NCI-H1436 (cell line): ENCODE measurements around the gene PWP1.
"Not testable (repeated sequence)": the region's sequence is repeated elsewhere in the genome, so short reads cannot be mapped to it uniquely, and the experiment has no call there.

Experiments
- DNase-seq: peaks from one replicate; lab custom pipeline; 2025; lab: John Stamatoyannopoulos, UW

PWP1 gene

DNA sequence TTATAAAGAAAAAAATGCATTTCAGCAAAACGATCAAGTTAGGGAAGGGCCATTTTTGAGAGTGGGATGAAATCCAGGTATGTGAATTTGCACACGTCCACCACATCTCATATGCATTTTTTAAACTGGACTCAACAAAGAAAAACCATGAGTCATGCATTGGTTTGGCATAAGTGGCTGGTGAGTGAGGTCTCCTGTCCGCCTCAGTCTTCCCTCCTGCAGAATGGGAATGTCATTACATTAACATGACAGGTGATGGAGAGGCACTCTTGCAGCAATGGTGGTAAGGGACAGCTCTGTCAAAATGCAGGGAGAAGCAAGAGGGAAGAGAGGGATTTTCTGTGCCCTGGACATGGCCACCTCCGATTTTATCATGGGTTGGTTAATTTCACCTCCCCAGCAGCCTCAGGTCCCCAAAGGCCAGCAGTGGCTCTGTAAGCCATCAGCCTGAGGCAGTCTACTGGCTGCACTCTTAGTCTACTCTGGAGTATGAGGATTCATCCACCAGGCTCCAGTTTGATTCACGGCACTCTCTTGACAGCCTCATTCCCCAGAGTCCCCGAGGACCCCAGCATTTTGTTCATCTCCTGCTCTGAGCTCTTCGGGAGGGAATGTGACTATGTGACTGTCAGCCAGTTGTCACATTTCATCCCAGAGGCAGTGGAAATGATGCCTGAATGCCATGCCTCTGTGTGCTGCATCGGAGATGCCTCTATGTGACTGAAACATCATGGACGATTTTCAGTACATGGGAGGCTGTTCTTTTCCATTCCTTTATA lies 17.1 kb upstream of the PWP1 start:
- no peak for DNase-seq

DNA sequence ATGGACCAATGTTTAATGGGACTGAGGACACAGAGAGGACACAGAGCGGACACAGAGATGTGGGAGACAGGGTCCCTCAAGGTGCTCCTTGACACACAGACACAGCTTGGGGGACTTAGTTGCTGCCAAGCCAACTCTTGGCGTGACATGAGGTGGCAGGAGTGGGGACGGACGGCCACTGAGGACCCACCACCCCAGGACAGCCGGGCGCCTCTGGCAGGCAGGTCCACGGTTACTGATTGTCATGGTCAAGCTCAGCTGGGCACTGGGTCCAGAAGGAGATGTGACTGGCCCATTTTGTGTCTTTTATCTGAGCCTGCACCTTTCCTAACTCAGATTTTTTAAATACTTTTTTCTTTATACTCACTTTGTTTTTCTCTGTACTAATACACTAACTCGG lies 15.7 kb upstream of the PWP1 start:
- DNase-seq: no peak

DNA sequence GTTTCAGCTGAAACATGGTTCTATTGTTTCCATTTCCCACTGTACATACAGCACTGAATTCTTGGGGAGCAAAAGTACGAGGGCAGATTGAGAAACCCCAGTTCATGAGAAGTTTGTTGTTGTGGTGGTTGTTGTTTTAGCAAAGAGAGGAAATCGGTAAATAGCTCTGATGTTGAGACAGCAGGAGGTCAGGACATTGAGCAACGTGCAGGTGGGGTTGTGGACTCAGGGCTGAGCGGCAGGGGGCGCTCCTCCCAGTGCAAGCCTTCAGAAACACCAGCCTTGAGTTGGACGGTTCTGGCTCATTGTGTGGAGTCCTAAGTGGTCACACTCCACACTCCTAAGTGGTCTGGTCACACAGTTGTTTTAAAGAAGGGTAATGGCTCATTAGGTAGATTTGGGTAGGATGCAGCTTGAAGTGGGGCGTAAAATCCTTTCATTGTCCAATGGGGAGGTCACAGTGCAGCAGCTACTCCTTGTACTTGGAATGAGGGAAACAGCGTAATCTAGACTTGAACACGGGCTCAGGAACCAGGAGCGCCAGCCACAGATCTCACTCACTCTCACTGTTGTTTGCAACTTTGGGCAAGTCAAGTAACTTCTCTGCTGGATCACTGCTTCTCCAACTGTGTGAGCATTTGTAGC lies 14.5 kb upstream of the PWP1 start:
- DNase-seq: no peak

DNA sequence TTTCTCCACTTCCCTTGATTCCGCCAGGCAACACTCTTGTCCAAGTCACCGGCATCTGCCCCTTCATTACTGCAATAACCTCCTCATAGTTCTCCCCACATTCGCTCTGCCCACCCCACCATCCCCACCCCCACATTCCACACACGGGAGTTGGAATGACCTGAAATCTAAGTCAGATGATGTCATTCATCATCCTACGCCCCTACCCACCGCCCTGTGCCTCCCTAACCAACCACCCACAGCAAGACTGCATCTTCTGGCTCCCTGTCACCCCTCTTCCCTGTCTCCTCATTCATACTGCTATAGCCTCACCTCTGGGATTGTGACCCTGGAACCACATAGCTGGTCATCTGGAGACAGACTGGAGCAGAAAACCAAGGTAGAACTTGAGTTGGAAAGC lies 7.9 kb upstream of the PWP1 start:
- no peak for DNase-seq

DNA sequence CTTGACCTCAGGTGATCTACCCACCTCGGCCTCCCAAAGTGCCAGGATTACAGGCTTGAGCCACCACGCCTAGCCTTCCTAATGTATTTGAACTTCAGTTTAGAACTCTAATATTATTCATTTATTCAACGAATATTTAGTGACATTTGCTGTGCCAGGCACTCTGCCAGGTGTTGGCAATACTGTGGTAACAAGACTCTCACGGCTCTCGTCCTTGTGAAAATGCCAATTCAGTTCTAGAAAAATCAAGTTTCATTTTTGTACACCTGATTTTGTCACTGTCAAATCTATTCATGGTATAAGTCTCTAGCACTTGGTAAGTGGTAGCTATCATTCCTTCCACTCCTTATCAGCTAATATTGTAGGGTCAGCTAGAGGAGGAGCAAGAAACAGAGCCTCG lies 6.3 kb upstream of the PWP1 start:
- no peak for DNase-seq

DNA sequence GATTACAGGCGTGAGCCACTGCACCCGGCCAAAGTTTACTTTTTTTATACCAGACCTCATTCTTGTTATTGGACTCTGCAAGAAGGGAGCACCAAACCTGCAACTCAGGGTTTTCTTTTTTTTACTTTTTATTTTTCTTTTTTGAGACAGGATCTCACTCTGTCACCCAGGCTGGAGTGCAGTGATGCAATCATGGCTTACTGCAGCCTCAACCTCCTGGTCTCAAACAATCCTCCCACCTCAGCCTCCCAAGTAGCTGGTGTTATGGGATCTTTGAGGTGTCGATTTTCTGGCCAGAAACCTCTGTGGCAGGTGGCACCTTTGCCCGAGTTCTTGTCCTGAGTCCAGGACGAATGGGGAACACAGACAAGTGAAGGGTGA lies 4.2 kb upstream of the PWP1 start:
- no peak for DNase-seq

DNA sequence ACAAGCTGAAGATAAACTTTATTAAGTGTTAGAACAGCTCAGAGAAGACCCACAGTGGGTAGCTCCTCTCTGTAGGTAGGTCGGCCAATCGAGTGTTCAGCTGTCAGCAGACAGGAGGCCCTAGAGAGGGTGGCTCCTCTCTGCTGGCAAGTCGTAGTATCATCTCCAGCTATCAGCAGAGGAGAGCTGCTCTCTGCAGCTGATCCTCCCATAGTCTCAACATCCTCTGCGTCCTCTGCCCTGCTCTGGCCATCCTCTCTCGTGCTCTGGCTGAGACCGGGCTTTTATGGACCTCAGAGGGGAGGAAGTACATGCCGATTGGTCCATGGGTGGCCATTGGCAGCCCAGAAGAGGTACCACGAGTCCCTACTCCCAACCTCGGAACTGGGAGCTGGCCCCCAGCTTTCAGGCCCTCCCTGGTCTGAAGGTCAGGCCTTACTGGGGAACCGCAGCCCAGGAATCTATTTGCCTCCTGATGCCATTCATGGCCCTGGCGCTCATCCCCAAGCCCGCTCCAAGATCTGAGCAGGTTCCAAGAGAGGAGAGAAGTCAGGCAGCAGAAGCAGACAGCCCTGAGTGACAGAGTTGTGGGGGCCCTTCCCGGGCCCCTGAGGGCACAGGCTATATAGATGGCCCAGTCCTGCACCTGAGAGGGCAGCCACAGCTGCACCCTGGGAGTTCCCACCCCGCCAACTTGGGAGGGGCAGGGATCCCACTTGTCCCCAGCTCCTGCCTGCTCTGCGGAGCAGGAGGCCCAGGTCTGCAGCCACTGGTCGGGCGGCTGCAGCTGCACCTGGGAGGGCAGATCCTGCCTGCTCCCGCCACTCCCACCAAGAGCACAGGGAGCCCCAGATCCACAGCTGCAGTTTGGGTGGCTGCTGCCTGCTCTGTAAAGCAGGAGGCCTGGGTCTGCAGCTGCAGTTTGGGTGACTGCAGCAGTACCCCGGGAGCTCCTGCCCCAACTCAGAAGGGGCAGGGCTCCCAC lies 3.5 kb upstream of the PWP1 start:
- DNase-seq: no peak

DNA sequence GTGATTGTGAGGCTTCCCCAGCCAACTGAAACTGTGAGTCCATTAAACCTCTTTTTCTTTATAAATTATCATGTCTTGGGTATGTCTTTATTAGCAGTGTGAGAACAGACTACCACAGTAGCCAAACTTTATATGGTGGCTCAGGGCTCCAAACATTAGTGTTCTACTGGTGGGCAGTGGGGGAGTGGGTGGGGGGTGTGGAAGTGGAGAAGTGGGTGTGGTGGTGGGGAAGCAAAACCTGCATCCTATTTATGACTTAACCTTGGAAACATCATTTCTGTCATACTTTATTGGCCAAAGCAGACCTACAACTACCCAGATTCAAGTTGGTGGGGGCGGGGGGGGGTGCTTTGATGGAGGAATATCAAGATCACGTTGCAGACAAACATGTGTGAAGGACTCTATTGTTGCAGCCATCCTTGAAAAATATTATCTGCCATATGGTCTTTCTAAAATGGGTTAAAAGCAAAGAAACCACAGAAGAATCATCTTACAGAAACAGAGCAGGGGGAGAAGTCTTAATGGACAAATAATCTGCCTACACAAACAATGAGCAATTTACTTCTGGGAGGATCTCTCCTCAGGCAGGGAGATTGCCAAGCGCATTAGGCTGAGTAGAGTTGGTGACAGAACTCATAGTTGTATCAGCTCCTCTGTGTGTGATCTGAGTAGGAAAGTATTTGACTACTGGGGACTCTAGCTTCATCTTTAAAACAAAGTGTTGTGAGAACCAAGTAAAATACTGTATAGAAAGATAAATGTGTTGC lies 1.4 kb upstream of the PWP1 start:
- no peak for DNase-seq

DNA sequence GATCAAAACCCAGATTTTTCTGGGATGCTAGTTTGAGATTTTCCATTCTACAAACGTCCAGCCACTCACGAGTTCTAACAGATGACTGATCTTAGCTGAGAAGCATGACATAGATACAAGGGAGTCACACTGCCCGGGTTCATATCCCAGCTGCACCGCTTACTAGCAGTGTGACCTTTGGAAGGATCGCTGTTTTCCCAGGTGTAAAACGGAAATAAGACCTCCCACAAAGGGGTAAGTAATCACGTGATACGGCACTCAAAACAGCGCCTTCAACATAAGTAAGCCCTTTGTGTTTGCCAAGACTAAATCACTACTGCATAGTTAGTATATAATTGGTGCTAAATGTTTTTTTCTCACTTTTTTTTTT lies 624 bp upstream of the PWP1 start:
- peak; percentile 50 for DNase-seq

DNA sequence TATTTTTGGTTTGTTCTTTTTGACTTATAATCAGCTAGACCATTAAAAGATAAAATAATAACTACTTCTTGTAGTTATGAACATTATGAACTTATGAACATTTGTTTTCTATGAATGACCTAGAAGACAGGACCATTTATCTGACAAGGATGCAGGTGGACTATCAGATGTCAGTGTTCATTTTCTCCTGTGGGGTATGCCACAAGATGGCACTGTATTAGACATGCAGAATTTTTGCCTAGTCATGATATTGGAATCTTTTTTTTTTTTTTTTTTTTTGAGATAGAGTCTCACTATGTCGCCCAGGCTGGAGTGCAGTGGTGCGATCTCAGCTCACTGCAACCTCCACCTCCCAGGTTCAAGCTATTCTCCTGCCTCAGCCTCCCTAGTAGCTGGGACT lies 10.2 kb downstream of the PWP1 start:
- DNase-seq: not testable (repeated sequence)

DNA sequence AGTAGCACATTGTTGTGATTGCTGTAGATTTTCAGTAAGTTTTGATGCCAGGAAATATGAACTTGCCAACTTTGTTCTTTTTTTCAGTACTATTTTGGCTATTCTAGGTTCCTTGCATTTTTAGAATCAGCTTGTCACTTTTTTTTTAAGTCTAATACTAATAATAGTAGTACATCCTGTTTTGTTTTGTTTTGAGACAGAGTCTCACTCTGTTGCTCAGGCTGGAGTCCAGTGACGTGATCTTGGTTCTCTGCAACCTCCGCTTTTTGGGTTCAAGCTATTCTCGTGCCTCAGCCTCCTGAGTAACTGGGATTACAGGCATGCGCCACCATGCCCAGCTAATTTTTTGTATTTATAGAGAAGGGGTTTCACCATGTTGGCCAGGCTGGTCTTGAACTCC lies 16.5 kb downstream of the PWP1 start:
- no peak for DNase-seq

DNA sequence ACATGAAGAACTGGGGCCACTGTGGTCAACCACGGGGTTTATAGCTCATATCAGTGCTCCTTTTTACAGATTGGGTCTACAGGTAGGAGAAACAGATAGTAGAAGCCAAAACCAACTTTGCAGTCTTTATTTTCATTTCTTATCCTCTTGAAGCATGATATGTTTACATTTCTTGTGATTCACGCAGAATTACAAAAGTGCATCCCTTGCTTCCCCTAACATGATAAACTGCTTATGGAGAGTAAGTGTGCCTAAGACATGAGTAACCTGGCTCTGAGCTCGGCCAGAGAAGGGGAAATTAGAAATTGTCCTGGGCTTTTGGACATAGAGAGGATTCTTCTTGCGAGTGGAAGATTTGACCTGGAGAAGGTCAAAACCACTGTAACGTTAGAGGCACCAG lies 18.4 kb downstream of the PWP1 start:
- no peak for DNase-seq

DNA sequence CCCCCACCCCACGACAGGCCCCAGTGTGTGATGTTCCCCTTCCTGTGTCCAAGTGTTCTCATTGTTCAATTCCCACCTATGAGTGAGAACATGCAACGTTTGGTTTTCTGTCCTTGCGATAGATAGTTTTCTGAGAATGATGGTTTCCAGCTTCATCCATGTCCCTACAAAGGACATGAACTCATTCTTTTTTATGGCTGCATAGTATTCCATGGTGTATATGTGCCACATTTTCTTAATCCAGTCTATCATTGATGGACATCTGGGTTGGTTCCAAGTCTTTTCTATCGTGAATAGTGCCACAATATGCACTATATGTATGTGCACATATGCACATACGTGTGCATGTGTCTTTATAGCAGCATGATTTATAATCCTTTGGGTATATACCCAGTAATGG lies 19.9 kb downstream of the PWP1 start:
- not testable (repeated sequence) for DNase-seq

DNA sequence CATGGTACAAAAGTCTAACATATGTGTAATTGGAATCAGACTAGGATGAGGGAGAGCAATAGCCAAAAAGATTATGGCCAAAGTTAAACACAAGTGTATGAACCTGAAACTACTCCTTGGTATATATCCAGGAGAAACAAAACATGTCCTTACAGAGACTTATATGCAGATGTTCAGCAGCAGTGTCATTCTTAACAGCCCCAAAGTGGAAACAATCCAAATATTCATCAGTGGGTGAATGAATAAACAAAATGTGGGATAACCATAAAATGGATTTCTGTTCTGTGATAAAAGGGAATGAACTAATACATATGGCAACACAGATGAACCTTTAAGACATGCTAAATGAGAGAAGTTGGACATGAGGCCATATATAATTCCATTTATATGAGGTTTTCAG lies 30.2 kb downstream of the PWP1 start:
- DNase-seq: no peak

DNA sequence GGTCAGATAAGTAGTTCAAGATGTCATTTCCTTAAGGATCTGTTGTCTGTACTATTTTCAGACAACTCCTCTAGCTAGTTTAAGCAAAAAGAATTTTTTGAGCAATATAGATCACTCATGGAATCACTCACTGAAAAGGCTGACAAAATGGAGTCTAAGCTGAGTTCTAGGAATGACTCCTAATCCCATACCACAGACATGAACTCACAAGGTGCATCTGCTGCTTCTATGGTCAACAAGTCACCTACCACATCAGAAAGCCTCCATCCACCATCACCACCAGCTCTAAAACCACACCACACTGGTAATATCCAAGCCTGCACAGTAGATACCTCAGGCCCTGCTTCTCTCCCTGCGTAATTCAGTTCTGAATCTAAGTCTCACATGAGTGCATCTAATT lies 33.0 kb downstream of the PWP1 start:
- DNase-seq: no peak

DNA sequence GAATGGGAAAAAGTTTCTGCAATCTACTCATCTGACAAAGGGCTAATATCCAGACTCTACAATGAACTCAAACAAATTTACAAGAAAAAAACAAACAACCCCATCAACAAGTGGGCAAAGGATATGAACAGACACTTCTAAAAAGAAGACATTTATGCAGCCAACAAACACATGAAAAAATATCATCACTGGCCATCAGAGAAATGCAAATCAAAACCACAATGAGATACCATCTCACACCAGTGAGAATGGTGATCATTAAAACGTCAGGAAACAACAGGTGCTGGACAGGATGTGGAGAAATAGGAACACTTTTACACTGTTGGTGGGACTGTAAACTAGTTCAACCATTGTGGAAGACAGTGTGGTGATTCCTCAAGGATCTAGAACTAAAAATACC lies 41.7 kb downstream of the PWP1 start:
- DNase-seq: not testable (repeated sequence)

DNA sequence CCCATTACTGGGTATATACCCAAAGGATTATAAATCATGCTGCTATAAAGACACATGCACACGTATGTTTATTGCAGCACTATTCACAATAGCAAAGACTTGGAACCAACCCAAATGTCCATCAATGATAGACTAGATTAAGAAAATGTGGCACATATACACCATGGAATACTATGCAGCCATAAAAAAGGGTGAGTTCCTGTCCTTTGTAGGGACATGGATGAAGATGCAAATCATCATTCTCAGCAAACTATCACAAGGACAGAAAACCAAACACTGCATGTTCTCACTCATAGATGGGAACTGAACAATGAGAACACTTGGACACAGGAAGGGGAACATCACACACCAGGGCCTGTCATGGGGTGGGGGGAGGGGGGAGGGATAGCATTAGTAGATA lies 42.1 kb downstream of the PWP1 start:
- DNase-seq: not testable (repeated sequence)

DNA sequence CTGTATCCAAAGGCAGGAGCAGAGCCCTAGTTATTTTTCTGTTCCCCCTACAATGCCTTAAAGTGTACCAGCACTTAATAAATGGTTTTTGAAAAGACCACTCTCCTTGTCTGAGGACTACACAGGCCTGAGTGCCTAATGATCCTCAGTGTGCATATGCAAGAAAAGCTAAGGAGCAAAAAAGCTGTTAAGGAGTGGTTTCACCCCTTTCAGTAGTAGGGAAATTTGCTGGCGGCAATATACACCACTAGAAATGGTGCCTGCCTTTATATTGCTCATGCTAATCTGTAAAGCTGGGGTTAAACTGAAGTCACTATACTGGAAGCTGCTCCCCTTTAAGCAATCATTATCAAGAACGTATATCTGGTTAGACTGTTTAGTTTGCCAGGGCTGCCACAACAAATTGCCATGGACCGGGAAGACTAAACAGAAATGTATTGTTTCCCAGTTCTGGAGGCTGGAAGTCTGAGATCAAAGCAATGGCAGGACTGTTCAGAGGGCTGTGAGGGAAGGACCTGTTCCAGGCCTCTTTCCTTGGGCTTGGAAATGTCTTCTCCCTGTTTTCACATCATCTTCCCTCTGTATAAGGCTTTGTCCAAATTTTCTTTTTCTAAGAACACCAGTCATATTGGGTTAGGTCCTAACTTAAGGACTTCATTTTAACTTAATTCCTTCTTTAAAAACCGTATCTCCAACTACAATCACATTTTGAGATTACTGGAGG lies 45.2 kb downstream of the PWP1 start:
- DNase-seq: no peak

DNA sequence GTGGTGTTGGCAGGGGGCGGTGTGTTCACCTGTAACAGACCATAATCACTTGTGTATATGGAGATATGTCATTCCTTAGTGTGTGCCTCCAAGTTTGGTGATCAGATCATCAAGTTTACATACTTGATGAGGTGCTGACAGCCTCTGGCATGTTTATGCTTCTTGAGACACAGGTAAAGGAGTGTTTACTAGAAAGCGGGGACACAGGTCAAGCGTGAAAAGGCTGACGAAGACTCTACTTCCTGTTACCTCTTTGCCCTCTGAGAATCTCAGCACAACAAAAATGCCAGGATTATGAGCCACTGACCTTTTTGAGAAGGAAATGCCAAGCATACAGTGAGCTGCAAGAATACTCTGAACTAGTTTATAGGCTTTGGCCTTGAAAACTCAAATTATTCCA lies 45.8 kb downstream of the PWP1 start:
- no peak for DNase-seq

DNA sequence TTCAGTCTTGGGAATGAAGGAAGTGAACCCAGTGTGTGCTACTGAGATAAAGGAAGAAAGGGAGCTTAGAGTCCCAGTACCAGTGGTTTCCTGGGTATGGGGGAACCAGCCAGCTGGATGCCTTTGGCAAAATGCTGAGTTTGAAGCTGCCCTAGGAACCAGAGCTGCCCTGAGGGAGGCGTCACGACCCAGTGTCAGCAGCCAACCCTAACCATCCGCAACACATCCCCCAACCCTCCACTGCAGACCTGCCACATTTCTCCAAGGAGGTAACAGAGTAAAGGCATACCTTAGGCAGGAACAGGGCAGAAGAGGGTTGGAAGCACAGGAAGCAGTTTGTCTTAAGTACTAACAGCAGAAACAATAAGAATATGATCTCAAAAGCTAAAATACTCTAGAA lies 46.8 kb downstream of the PWP1 start:
- DNase-seq: no peak

DNA sequence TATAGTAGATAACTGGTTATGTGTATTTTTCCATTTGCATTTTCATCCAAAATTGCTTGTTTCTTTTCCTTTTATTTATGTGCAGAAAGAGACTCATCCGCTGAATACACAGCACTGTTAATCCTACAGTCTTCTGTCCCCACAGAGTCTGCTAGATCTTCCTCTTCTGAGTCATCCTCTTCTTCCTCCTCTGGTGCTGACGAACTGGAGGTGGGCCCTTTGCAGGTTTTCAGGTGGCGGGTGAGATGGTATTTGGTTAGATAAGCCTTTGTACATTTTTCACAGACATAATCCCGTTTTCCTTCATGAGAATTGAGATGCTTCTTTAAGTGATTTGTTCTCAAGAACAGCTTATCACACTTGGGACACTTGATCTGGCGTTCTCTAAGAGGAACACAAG lies 48.5 kb downstream of the PWP1 start:
- DNase-seq: no peak
